HG02938 (cell line): ENCODE results near the gene SLC22A17.
"Not testable (repeated sequence)": the region's sequence is repeated elsewhere in the genome, so short reads cannot be mapped to it uniquely, and the experiment has no call there.

ENCODE experiments used
- ATAC-seq: cut with Tn5 transposase; IDR thresholded peaks from one replicate; pipeline ENCODE4 v1.9.1; 2021; ENCODE audit warnings: mild to moderate bottlenecking, moderate library complexity; ENCODE audit not compliant: unreplicated experiment

The SLC22A17 gene

GRCh38 chr14:23345987-23346692 is 6.5 kb downstream of the SLC22A17 start:
- no peak for ATAC-seq

- no peak for ATAC-seq
Observed at GRCh38 chr14:23344481-23344880, 8.2 kb downstream of the SLC22A17 start.

GRCh38 chr14:23339506-23340268 is 13.0 kb downstream of the SLC22A17 start:
- no peak for ATAC-seq

- ATAC-seq, result no peak
Observed at GRCh38 chr14:23335623-23336022, 17.1 kb downstream of the SLC22A17 start.

GRCh38 chr14:23327947-23328744 is 24.5 kb downstream of the SLC22A17 start:
- ATAC-seq, result no peak

GRCh38 chr14:23326491-23327332 is 26.0 kb downstream of the SLC22A17 start:
- ATAC-seq, result no peak

- not testable (repeated sequence) for ATAC-seq
Observed at GRCh38 chr14:23325746-23326145, 26.9 kb downstream of the SLC22A17 start.

- no peak for ATAC-seq
Observed at GRCh38 chr14:23324993-23325392, 27.7 kb downstream of the SLC22A17 start.

- no peak for ATAC-seq
Observed at GRCh38 chr14:23324455-23324846, 28.2 kb downstream of the SLC22A17 start.

- no peak for ATAC-seq
Observed at GRCh38 chr14:23323838-23324454, 28.7 kb downstream of the SLC22A17 start.

- ATAC-seq, result no peak
Observed at GRCh38 chr14:23322568-23323517, 29.8 kb downstream of the SLC22A17 start.

- no peak for ATAC-seq
Observed at GRCh38 chr14:23321572-23322547, 30.8 kb downstream of the SLC22A17 start.

- ATAC-seq, result peak; percentile 88
Observed at GRCh38 chr14:23320584-23321571, 31.8 kb downstream of the SLC22A17 start, which contains the start of gene PABPN1. Gene PABPN1, plus strand, starts transcription at chr14:23321457. Its CDS starts 13 bp downstream, at chr14:23321470.

- ATAC-seq, result no peak
Observed at GRCh38 chr14:23319746-23320583, 32.7 kb downstream of the SLC22A17 start.

GRCh38 chr14:23316300-23316699 is 36.4 kb downstream of the SLC22A17 start:
- no peak for ATAC-seq

GRCh38 chr14:23310546-23310945 is 42.1 kb downstream of the SLC22A17 start:
- ATAC-seq, result no peak
